Activated CD4-positive, alpha-beta T cell treated with anti-CD3 and anti-CD28 coated beads, Interleukin-2, amount 10 ng/mL, durations not matched to agents 24 days and 14 days (primary cell): ENCODE measurements around the gene CXCL1. TPM values are rescaled to one million over a fixed set of nuclear protein-coding genes. Genes with fewer than 3 reads are reported as not detected.

Source experiments
- DNase-seq: peaks from one replicate; pipeline ENCODE4 v3.0.0; 2022
- H3K27ac Mint-ChIP-seq: one replicate; pipeline ENCODE4 v1.8.0; 2022; ENCODE audit warnings: mild to moderate bottlenecking, mixed read lengths
- H3K27me3 Mint-ChIP-seq: one replicate; pipeline ENCODE4 v1.8.0; 2022; ENCODE audit warnings: mixed read lengths
- H3K36me3 Mint-ChIP-seq: one replicate; pipeline ENCODE4 v1.8.0; 2022; ENCODE audit warnings: low read depth, mild to moderate bottlenecking, mixed read lengths
- H3K4me1 Mint-ChIP-seq: one replicate; pipeline ENCODE4 v1.8.0; 2021; ENCODE audit warnings: mixed read lengths
- H3K4me3 Mint-ChIP-seq: one replicate; pipeline ENCODE4 v1.8.0; 2022; ENCODE audit warnings: mild to moderate bottlenecking, moderate library complexity, mixed read lengths
- H3K9me3 Mint-ChIP-seq: one replicate; pipeline ENCODE4 v1.8.0; 2021; ENCODE audit warnings: mixed read lengths
- intact Hi-C: fragments of 100-400 bp; cut with micrococcal nuclease; formaldehyde crosslinking; loops from one replicate; pipeline ENCODE4 v1.15.1; 2023
- total RNA-seq: library from RNA; stranded (reverse); gene quantifications from 2 replicates; pipeline ENCODE4 v1.2.3, GENCODE V29; 2022

The CXCL1 gene
- total RNA-seq, 1 donor from 2014 or later = not detected

GRCh38 chr4:73860181-73860580, 9.0 kb upstream of the CXCL1 start:
- Mint-ChIP-seq H3K4me1 (no peaks in the 10 kb centered on the region), H3K9me3 (no peaks in the 10 kb centered on the region), H3K36me3 (no peaks in the 10 kb centered on the region), H3K4me3 (no peak overlapping the region), H3K27me3 (peaks cover 5% of the 10 kb centered on the region), H3K27ac (no peak overlapping the region)
- intact Hi-C loops = loop anchor here (10.0 kb wide), 1 partner anchor 195 kb away; no protein-coding TSS in a partner anchor
- DNase-seq = no peak

- H3K4me1 Mint-ChIP-seq = no peaks in the 10 kb centered on the region
- DNase-seq = no peak
- no peak overlapping the region for H3K4me3 Mint-ChIP-seq
- intact Hi-C loops = loop anchor here (10.0 kb wide), 1 partner anchor 196 kb away; no protein-coding TSS in a partner anchor
- H3K27ac Mint-ChIP-seq = no peak overlapping the region
- peaks cover 4% of the 10 kb centered on the region for H3K27me3 Mint-ChIP-seq
- no peaks in the 10 kb centered on the region for H3K9me3 Mint-ChIP-seq
- H3K36me3 Mint-ChIP-seq = no peaks in the 10 kb centered on the region
Observed at GRCh38 chr4:73860917-73861316, 8.3 kb upstream of the CXCL1 start.

- no peak overlapping the region for H3K4me3 Mint-ChIP-seq
- intact Hi-C loops = loop anchor here (10.0 kb wide), 1 partner anchor 198 kb away; no protein-coding TSS in a partner anchor
- no peak for DNase-seq
- no peaks in the 10 kb centered on the region for H3K4me1 Mint-ChIP-seq
- no peaks in the 10 kb centered on the region for H3K9me3 Mint-ChIP-seq
- peaks cover 4% of the 10 kb centered on the region for H3K27me3 Mint-ChIP-seq
- no peaks in the 10 kb centered on the region for H3K36me3 Mint-ChIP-seq
- no peak overlapping the region for H3K27ac Mint-ChIP-seq
Observed at GRCh38 chr4:73862322-73862721, 6.9 kb upstream of the CXCL1 start.

GRCh38 chr4:73864365-73864764, 4.8 kb upstream of the CXCL1 start:
- H3K4me1 Mint-ChIP-seq = no peaks in the 10 kb centered on the region

GRCh38 chr4:73864961-73865360, 4.2 kb upstream of the CXCL1 start:
- DNase-seq = no peak
- Mint-ChIP-seq H3K27ac (no peak overlapping the region), H3K4me1 (no peaks in the 10 kb centered on the region), H3K27me3 (peaks cover 26% of the 10 kb centered on the region), H3K4me3 (no peak overlapping the region), H3K9me3 (no peaks in the 10 kb centered on the region), H3K36me3 (no peaks in the 10 kb centered on the region)
- intact Hi-C loops = loop anchor here (10.0 kb wide), 1 partner anchor 200 kb away; no protein-coding TSS in a partner anchor

More at GRCh38 chr4:73864365-73864764, 4.8 kb upstream of the CXCL1 start:
- DNase-seq = no peak
- intact Hi-C loops = loop anchor here (10.0 kb wide), 1 partner anchor 200 kb away; no protein-coding TSS in a partner anchor
- Mint-ChIP-seq H3K27ac (no peak overlapping the region), H3K9me3 (no peaks in the 10 kb centered on the region), H3K36me3 (no peaks in the 10 kb centered on the region), H3K27me3 (peaks cover 20% of the 10 kb centered on the region), H3K4me3 (no peak overlapping the region)

- intact Hi-C loops = loop anchor here (10.0 kb wide), 1 partner anchor 201 kb away; no protein-coding TSS in a partner anchor
- Mint-ChIP-seq H3K27me3 (peaks cover 31% of the 10 kb centered on the region), H3K27ac (no peak overlapping the region), H3K4me1 (no peaks in the 10 kb centered on the region), H3K4me3 (no peak overlapping the region), H3K9me3 (no peaks in the 10 kb centered on the region), H3K36me3 (no peaks in the 10 kb centered on the region)
- DNase-seq = no peak
Observed at GRCh38 chr4:73865431-73866096, 3.6 kb upstream of the CXCL1 start.

GRCh38 chr4:73866246-73866645, 2.9 kb upstream of the CXCL1 start:
- intact Hi-C loops = loop anchor here (10.0 kb wide), 1 partner anchor 201 kb away; no protein-coding TSS in a partner anchor
- H3K4me3 Mint-ChIP-seq = no peak overlapping the region
- DNase-seq = no peak
- H3K9me3 Mint-ChIP-seq = no peaks in the 10 kb centered on the region
- H3K27ac Mint-ChIP-seq = no peak overlapping the region
- H3K36me3 Mint-ChIP-seq = no peaks in the 10 kb centered on the region
- peaks cover 31% of the 10 kb centered on the region for H3K27me3 Mint-ChIP-seq
- H3K4me1 Mint-ChIP-seq = no peaks in the 10 kb centered on the region

GRCh38 chr4:73867783-73868182, 1.4 kb upstream of the CXCL1 start:
- intact Hi-C loops = loop anchor here (10.0 kb wide), 1 partner anchor 203 kb away; no protein-coding TSS in a partner anchor
- H3K9me3 Mint-ChIP-seq = no peaks in the 10 kb centered on the region
- H3K36me3 Mint-ChIP-seq = no peaks in the 10 kb centered on the region
- no peak overlapping the region for H3K4me3 Mint-ChIP-seq
- H3K27me3 Mint-ChIP-seq = peaks cover 34% of the 10 kb centered on the region
- DNase-seq = no peak
- no peaks in the 10 kb centered on the region for H3K4me1 Mint-ChIP-seq
- no peak overlapping the region for H3K27ac Mint-ChIP-seq

- no peak for DNase-seq
- H3K27me3 Mint-ChIP-seq = peaks cover 35% of the 10 kb centered on the region
- no peak overlapping the region for H3K27ac Mint-ChIP-seq
- H3K36me3 Mint-ChIP-seq = no peaks in the 10 kb centered on the region
- intact Hi-C loops = loop anchor here (10.0 kb wide), 1 partner anchor 204 kb away; no protein-coding TSS in a partner anchor
- H3K9me3 Mint-ChIP-seq = no peaks in the 10 kb centered on the region
- H3K4me3 Mint-ChIP-seq = peak overlapping the region; percentile 28
- H3K4me1 Mint-ChIP-seq = no peaks in the 10 kb centered on the region
Observed at GRCh38 chr4:73868206-73869129, 725 bp upstream of the CXCL1 start.

GRCh38 chr4:73870260-73870659, 1.1 kb downstream of the CXCL1 start:
- no peaks in the 10 kb centered on the region for H3K4me1 Mint-ChIP-seq
- H3K27me3 Mint-ChIP-seq = peaks cover 35% of the 10 kb centered on the region
- H3K4me3 Mint-ChIP-seq = no peak overlapping the region
- DNase-seq = no peak
- H3K27ac Mint-ChIP-seq = no peak overlapping the region
- no peaks in the 10 kb centered on the region for H3K36me3 Mint-ChIP-seq
- intact Hi-C loops = no loop called here
- H3K9me3 Mint-ChIP-seq = no peaks in the 10 kb centered on the region

GRCh38 chr4:73870768-73871167, 1.6 kb downstream of the CXCL1 start:
- peaks cover 33% of the 10 kb centered on the region for H3K27me3 Mint-ChIP-seq
- intact Hi-C loops = no loop called here

GRCh38 chr4:73871511-73872310, 2.5 kb downstream of the CXCL1 start:
- H3K9me3 Mint-ChIP-seq = no peaks in the 10 kb centered on the region
- intact Hi-C loops = no loop called here
- H3K4me3 Mint-ChIP-seq = no peak overlapping the region

More at GRCh38 chr4:73870768-73871167, 1.6 kb downstream of the CXCL1 start:
- Mint-ChIP-seq H3K4me1 (no peaks in the 10 kb centered on the region), H3K9me3 (no peaks in the 10 kb centered on the region), H3K27ac (no peak overlapping the region), H3K36me3 (no peaks in the 10 kb centered on the region), H3K4me3 (no peak overlapping the region)
- DNase-seq = no peak

More at GRCh38 chr4:73871511-73872310, 2.5 kb downstream of the CXCL1 start:
- Mint-ChIP-seq H3K4me1 (no peaks in the 10 kb centered on the region), H3K27me3 (peaks cover 33% of the 10 kb centered on the region), H3K36me3 (no peaks in the 10 kb centered on the region), H3K27ac (no peak overlapping the region)
- DNase-seq = no peak
